Measurements from ENCODE around the gene TAF4B. TPM values are rescaled to one million over a fixed set of nuclear protein-coding genes. Genes with fewer than 3 reads are reported as not detected.
"Not testable (repeated sequence)": the region's sequence is repeated elsewhere in the genome, so short reads cannot be mapped to it uniquely, and the experiment has no call there.

The TAF4B gene
- total and polyA plus RNA-seq, 12 donors: 2.2 to 15.7 (median 5.6) TPM

- H3K4me1 ChIP-seq (replicated peaks in 1 of 2): peaks cover 6 to 21% of the 10 kb centered on the region in 2 donors
- no peaks in the 10 kb centered on the region for H3K36me3 ChIP-seq (replicated peaks in 1 of 2)
- no peak for DNase-seq
- no peak overlapping the region for H3K27ac ChIP-seq
- 92 to 96% (median 93%) methylated on average over 6 of the region's 6 CpGs for WGBS, 4 donors
- H3K27me3 ChIP-seq: no peaks in the 10 kb centered on the region
- TF ChIP-seq, protein P1, sequence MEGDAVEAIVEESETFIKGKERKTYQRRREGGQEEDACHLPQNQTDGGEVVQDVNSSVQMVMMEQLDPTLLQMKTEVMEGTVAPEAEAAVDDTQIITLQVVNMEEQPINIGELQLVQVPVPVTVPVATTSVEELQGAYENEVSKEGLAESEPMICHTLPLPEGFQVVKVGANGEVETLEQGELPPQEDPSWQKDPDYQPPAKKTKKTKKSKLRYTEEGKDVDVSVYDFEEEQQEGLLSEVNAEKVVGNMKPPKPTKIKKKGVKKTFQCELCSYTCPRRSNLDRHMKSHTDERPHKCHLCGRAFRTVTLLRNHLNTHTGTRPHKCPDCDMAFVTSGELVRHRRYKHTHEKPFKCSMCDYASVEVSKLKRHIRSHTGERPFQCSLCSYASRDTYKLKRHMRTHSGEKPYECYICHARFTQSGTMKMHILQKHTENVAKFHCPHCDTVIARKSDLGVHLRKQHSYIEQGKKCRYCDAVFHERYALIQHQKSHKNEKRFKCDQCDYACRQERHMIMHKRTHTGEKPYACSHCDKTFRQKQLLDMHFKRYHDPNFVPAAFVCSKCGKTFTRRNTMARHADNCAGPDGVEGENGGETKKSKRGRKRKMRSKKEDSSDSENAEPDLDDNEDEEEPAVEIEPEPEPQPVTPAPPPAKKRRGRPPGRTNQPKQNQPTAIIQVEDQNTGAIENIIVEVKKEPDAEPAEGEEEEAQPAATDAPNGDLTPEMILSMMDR (IDR thresholded peaks at IDR 0.05): no peak
- TF ChIP-seq POLR2A (IDR thresholded peaks at IDR 0.05): no peak
- no peak overlapping the region for H3K4me3 ChIP-seq
- intact Hi-C loops (cut with DNase I): no loop called here
- H3K9me3 ChIP-seq (replicated peaks in 1 of 3): no peaks in the 10 kb centered on the region
Observed at GRCh38 chr18:26228562-26229260, 2.5 kb downstream of the TAF4B start.

DNA sequence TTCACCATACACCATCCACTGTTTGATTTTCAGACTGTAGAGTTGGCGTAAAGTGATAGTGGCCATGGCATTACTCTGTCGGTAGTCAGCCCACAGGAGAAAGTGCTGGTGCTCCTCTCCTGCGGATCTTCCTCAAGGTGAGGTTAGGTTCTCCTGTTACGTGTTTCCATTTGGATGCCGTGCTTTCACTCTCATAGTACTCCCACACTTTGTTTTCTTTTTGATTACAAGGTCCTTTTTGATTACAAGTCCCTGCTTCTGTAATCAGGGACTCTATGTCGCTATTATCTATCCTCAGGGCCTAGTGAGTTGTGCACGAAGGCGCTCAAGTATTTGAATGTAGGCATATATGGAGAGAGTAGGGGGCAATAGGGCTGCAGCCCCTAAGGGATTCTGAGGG lies 4.3 kb downstream of the TAF4B start:
- Histone ChIP-seq H3K27me3 (no peaks in the 10 kb centered on the region), H3K9me3 (replicated peaks in 1 of 3) (no peaks in the 10 kb centered on the region), H3K36me3 (replicated peaks in 1 of 2) (no peaks in the 10 kb centered on the region), H3K27ac (no peak overlapping the region), H3K4me1 (replicated peaks in 1 of 2) (peaks cover 5 to 19% of the 10 kb centered on the region in 2 donors), H3K4me3 (no peak overlapping the region)
- WGBS, 4 donors: 70 to 83% (median 77%) methylated on average over 8 of the region's 8 CpGs
- intact Hi-C loops (cut with DNase I): no loop called here
- no peak for DNase-seq
- TF ChIP-seq POLR2A (IDR thresholded peaks at IDR 0.05): no peak
- TF ChIP-seq, protein P1 (IDR thresholded peaks at IDR 0.05): no peak

DNA sequence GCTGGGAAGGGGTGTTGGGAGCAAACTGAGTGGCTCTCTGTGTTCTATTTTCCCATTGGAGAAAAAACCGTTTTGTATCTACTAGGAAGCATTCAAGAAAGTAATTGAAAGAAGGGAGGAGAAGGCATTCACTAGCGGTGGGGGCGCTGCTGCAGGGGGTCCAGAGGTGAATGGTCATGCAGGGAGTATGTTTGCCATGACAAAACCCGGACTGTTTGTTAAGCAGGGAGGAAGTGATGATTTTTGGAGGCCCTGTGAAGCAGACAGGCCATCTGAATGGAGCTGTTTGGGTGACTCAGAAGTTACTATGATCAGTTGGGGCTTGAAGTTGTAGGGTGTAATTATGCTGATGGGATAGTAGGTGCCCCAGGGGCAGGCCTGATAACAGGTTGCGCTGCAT lies 7.0 kb downstream of the TAF4B start:
- no peak for DNase-seq
- 80 to 85% (median 83%) methylated on average over 5 of the region's 5 CpGs for WGBS, 4 donors
- no peaks in the 10 kb centered on the region for H3K9me3 ChIP-seq (replicated peaks in 1 of 3)
- H3K27me3 ChIP-seq: no peaks in the 10 kb centered on the region
- H3K27ac ChIP-seq: no peak overlapping the region
- H3K4me3 ChIP-seq: no peak overlapping the region
- no peaks in the 10 kb centered on the region for H3K36me3 ChIP-seq (replicated peaks in 1 of 2)
- no peak for TF ChIP-seq POLR2A (IDR thresholded peaks at IDR 0.05)
- TF ChIP-seq, protein P1 (IDR thresholded peaks at IDR 0.05): no peak
- intact Hi-C loops (cut with DNase I): no loop called here
- H3K4me1 ChIP-seq (replicated peaks in 1 of 2): peaks cover 0 to 3% of the 10 kb centered on the region in 2 donors

DNA sequence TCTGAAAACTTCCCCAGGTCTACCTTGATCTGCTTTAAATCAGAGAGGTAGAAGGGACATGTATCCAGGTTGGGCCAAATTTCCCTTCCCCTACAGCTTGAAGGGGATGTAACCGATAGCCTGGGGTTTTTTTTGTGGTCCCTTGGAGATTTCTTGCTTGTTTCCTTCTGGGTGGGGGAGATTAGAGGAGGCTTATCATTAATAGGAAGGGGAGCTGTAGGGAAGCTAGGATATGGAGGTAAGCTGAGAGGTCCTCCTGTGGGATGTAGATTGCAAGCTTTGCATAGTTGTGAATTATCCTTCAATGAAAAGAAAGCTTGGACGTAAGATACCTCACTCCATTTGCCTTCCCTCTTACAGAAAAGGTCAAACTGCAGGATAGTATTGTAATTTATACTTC lies 11.1 kb downstream of the TAF4B start:
- H3K4me3 ChIP-seq; intact Hi-C loops (cut with DNase I); DNase-seq; H3K27ac ChIP-seq; H3K9me3 ChIP-seq (replicated peaks in 1 of 3); H3K27me3 ChIP-seq; H3K4me1 ChIP-seq (replicated peaks in 1 of 2); H3K36me3 ChIP-seq (replicated peaks in 1 of 2): not testable (repeated sequence)
- 84 to 96% (median 90%) methylated on average over 2 of the region's 2 CpGs for WGBS, 4 donors

- H3K4me3 ChIP-seq; intact Hi-C loops (cut with DNase I); H3K27me3 ChIP-seq; H3K4me1 ChIP-seq (replicated peaks in 1 of 2); H3K27ac ChIP-seq; DNase-seq; H3K36me3 ChIP-seq (replicated peaks in 1 of 2); H3K9me3 ChIP-seq (replicated peaks in 1 of 3): not testable (repeated sequence)
- 91 to 97% (median 94%) methylated on average over 4 of the region's 4 CpGs for WGBS, 4 donors
Observed at GRCh38 chr18:26238718-26239117, 12.5 kb downstream of the TAF4B start.

DNA sequence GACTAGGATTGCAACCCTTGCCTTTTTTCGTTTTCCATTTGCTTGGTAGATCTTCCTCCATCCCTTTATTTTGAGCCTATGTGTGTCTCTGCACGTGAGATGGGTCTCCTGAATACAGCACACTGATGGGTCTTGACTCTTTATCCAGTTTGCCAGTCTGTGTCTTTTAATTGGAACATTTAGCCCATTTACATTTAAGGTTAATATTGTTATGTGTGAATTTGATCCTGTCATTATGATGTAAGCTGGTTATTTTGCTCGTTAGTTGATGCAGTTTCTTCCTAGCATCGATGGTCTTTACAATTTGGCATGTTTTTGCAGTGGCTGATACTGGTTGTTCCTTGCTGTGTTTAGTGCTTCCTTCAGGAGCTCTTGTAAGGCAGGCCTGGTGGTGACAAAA lies 16.1 kb downstream of the TAF4B start:
- intact Hi-C loops (cut with DNase I); H3K4me3 ChIP-seq; H3K27me3 ChIP-seq; DNase-seq; H3K36me3 ChIP-seq (replicated peaks in 1 of 2); H3K27ac ChIP-seq; H3K4me1 ChIP-seq (replicated peaks in 1 of 2); H3K9me3 ChIP-seq (replicated peaks in 1 of 3): not testable (repeated sequence)
- 88 to 93% (median 89%) methylated on average over 3 to 4 of the region's 4 CpGs for WGBS, 4 donors

DNA sequence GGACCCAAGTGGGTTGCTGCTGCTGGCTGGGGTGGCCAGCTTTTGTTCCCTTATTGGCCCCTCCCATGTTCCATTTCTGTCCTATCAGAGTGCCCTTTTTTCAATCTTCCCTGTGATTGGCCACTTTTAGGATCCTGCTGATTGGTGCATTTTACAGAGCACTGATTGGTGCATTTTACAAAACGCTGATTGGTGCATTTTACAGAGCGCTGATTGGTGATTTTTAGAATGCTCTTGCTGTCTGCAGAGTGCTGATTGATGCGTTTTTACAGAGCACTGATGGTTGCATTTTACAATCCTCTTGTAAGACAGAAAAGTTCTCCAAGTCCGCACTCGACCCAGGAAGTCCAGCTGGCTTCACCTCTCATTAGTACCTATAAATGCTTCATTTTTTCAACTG lies 19.2 kb downstream of the TAF4B start:
- not testable (repeated sequence) for H3K36me3 ChIP-seq (replicated peaks in 1 of 2)

More for the DNA sequence above, 19.2 kb downstream of the TAF4B start:
- H3K27me3 ChIP-seq; DNase-seq; H3K9me3 ChIP-seq (replicated peaks in 1 of 3); H3K4me3 ChIP-seq; intact Hi-C loops (cut with DNase I); H3K4me1 ChIP-seq (replicated peaks in 1 of 2); H3K27ac ChIP-seq: not testable (repeated sequence)
- 84 to 95% (median 93%) methylated on average over 5 of the region's 5 CpGs for WGBS, 4 donors
